GM18858 (cell line): ENCODE data around the gene TRIM7.
"Not testable (repeated sequence)": the region's sequence is repeated elsewhere in the genome, so short reads cannot be mapped to it uniquely, and the experiment has no call there.

ENCODE experiments used
- ATAC-seq: cut with Tn5 transposase; IDR thresholded peaks from one replicate; pipeline ENCODE4 v1.9.1; 2021; ENCODE audit not compliant: unreplicated experiment

The TRIM7 gene

DNA sequence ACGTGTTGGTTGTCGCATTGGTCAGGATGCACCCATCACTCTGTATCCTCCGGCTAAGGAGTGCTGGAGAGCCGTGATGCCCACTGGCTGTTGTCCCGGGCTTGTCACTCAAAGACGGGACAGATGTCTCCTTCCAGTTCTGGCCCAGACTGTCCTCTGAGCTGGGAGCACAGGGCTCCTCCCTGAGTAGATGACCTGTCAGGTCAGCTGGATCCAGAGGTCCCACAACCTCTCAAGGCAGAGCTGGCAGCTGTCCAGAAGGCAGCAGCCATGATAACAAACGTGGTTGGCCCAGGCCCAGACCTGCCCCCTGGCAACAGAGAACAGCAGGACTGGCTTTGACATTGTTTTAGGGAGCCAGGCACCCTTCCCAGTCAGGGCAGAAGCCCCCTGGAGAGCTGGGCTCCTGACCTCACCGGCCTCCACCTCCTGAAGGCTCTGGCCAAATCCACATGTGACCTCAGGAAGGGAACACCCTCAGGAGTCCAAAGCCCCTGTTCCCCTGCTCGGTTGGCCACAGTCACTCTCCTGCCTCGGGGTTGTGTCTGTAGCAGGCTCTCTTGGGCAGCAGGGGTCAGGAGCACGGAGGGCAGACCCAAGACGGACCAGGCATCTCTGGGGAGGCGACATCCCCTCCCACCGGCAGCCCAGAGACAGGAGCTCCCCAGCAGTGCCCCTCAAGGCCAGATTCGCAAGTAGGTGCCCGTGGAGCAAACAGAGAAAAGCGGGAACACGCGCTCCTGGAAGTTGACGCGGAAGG is 10.3 kb downstream of the TRIM7 start:
- ATAC-seq, result no peak

DNA sequence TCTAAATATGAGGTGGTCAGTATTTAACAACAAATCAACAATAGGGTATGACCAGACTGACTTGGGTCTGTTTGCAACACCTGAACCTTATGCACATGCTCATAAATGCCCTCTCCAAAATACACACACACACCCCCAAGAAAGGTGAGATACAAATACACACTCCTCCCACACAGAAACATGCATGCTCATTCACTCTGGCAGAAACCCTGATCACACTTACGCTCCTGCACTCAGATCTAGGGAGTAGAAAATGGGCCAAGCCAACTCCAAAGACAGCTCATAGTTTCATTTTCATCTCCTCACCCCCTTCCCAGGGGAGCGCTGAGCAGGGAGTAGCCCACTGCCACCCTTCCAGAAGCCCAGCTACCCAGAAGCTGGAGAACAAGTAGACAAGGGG is 11.3 kb downstream of the TRIM7 start:
- ATAC-seq, result no peak

DNA sequence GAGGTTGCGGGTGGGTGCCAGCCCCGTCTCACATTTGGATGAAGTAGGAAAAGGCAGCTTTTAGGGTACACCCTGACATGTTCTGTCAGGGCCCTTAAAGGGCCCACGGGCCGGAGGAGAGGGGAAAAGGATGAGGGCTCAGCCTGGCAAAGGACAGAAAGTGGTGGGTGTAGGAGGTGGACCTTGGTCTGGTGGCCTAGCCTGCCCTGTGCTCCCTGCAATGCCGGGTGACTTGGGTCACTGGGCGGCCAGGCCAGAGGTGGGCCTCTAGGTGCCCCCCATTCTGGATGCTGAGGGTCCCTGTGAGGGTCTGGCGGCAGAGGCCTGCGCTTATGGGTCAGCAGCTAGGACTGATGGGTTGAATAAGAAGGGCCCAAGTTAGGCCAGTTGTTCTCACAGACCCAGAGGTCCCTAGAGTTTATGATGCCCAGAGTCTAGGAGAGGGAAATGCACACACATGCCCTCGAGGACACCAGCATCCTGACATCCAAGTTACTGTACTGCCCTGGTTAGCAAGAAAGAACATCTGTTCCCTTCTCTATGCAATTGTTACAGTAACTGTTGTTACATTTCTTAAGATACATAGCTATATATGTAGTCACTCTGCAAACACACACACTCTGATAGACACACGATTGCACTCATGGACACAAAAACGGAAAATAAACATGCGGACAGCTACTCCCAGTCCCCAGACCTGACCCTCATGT is 12.5 kb downstream of the TRIM7 start:
- ATAC-seq, result no peak

DNA sequence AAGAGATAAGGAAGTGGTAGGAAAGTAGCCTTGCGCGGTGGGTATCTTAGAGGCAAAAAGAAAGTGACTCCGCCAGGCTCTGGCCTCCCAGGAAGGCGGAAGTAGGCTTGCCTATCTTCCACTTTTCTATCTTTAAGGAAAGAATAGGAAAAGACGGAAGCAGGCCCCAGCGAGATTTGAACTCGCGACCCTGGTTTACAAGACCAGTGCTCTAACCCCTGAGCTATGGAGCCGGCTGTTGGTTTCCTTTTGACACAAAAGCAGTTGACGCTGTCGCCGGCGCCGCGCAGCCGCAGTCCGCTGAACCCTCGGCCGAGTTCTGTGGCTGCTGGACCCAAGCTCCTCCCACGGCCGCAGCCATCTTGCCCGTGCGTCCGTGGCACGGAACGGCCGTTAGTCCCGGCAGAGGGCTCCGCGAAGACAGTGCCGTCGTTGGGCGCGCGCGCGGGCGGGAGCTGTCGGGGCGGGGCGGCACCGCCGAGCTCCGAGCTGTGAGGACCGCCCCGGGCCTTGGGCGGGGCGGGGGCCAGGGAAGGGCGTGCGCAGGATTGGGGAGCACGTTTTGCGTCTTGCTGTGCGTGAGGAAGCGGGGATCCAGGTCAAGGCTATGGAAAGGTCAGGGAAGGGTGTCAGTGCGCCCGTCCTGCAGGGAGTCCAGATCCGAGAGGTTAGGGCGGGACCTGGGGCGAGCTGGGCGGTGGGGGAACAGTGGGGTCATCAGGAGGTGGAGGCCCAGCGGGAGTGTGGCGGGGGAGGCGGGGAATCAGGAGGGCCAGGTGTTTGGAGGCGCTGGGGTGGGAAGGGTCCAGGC is 13.3 kb downstream of the TRIM7 start:
- peak; percentile 33 for ATAC-seq

DNA sequence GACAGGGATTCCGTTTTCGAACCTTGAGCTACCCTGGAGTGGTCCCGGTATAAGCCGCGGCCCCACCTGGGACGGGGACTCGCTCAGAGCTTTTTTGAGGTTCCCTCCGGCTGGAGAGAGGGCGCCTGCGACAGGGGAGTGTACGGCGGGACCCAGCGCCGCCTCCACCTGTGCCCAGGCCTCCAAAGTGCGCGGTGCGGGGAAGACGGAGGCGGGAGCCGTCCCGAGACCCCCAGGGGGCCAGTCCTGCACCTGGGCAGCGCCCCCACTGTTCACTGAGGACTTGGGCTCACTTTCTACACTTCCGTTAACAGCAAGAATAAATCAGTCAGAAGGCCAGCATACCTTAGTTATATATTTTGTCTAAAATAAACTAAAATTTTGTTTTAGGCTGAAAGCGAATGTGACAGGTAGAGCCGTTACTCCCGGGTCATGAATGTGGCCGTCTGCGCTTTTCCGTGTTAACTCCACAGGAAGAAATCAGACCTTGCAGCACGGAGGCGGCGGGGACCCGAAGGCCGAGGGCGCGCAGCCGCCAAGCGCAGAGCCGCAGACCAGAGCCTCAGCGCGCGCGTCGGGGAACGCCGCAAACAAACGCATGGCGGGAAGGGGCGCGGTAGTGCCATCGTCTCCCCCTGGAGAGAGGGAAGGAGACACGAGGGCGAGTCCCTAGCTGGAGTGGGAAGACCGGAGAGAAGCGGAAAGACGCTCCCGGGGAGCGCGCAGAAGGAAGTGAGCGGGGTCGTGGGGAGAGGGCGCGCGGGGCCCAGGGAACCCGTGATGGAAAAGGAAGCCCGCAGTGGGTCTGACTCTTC is 14.1 kb downstream of the TRIM7 start:
- ATAC-seq, result no peak

DNA sequence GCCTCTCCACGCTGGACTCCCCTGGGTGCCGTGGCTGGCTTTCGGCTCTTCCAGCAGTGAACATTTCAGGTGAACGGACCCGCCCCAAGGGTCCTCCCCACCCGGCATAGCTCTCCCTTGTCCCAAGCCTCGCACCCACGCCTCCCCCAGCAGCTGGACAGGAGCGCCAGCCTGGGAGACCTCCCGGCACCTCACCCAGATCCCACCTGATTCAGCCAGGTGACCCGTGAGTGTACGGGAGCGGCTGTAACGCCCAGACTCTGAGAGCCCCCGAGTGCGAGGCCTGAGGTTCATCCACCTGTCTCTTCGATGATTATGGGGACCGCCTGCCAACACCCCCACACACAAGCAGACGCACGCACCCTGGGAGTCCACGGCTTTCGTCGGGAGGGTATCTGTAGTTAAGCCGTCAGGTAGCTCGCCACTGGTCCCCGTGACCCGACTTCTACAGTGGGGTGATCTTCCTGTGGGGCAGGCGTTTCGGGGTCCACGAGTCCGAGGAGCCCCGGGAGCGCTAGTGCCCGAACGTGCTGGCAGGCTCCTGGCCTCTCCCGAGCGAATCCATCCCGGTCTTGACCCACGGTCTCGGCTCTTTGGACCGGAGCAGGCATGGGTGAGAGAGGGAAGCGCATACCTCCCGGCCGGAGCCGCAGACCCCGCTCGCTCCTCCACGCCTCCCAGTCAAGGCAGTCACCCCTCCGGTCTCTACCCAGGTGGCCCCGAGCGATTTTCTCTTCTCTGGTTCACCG is 14.9 kb downstream of the TRIM7 start:
- no peak for ATAC-seq

DNA sequence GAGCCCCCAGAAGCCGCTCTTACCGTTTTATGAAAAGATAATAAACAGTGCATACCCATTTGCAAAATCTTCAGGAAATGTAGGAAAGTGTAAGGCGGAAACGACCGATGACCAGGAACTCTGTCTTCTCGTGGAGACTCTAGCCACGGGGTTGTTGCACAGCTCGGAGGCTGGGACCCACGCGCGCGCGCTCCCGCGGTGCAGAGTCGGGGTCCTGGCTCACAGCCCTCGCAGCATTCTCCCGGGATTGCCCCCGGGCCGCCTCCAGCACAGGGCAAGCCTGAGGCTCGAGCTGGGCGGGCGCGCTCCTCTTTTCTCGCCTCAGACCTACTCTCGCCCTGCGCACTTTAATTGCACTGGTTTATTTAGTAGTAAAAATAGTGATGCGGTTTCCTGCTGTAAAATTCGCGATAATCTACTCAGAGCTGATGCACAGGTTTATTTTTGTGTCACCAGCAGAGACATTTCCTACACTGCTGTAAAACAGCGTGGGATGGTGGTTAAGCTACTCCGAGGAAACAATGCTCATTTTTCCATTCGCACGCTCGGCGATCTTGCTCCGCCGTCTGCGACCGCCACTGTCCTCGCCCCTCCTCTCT is 15.5 kb downstream of the TRIM7 start:
- ATAC-seq, result no peak

DNA sequence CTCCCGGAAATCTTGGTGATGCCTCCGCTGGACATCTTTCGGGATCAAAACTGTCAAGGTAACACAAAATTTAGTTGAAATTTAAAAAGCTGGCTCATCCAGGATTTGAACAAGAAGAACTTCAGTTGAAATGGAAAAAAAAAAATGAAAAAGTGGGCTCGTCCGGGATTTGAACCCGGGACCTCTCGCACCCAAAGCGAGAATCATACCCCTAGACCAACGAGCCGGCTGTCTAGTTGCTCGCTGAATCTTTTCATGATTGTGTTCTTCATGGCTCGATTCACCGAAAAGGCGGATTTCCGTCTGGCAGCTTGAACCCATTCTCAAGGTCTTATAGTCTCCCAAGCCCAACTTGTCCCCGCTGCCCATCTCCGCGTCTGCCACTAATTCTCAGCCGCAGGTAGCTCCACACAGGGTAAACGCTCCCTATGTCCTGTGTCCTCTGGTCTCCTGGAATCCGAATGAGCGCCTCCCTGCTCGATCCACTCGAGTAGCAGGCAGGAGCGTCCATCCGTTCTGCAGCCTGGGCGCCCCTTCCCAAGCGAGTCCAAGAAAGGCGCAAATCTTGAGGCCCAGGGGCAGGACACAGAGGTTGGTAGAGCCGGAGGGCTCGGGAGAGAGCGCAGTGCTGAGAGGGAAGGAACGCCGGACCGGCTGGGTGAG is 16.2 kb downstream of the TRIM7 start:
- no peak for ATAC-seq

DNA sequence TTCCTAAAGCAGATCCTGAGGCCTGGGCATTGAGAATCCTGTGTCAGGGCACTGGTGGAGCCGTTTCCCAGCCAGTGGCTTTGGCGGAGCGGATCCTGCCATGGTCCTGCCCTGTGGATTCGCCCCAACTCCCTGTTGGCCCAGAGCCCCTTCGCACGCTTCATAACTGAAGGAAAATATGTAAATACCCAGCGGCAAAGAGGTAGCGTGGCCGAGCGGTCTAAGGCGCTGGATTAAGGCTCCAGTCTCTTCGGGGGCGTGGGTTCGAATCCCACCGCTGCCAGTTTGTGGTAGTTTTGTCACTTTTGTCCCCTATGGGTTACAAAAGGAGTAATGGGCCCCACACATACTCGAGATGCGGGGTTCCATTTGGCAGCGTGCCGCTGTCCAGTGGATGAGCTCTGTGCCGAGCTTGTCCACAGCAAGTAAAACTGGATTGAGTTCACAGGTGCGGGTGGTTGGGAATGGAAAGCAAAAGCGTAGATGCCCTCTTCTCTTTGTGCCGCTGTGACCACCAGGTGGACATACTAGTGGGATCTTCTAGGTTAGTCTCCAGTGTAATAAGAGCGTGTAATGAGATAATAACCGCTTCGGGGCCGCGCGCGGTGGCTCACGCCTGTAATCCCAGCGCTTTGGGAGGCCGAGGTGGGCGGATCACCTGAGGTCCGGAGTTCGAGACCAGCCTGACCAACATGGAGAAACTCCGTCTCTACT is 17.3 kb downstream of the TRIM7 start:
- ATAC-seq, result no peak

DNA sequence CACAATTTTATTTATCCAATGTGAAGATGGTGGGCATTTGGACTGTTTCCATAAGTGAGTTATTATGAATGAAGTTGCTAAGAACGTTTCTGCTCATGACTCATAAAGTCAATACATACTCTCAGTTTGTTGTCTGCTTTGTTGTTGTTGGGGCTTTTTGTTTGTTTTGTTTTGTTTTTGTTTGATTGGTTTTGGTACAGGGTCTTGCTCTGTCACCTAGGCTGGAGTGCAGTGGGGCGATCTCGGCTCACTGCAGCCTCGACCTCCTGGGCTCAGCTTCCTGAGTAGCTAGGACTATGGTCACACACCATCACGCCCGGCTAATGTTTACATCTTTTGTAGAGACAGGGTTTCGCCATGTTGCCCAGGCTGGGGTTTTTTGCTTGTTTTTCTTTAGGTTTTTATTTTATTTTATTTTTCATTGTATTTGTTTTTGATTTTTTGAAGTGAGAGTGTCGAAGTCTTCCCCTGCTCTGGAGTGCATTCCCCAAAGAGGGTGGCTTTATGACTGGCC is 18.0 kb downstream of the TRIM7 start:
- no peak for ATAC-seq

DNA sequence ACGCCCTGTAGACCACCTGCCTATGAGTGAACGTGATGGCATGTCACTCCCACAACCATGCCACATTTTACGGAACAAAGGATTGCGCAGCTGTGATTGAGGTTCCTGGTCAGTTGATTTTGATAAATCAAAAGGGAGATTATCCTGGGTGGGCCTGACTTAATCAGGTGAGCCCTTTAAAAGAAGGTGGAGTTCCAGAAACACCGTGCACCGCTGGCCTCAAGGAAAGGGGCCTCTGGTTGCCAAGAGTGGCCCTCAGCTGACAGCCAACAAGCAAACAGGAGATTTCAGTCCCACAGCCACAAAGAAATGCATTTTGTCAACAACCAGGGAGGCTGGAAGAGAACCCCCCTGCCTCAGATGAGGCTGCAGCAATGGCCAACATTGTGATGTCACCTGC is 19.0 kb downstream of the TRIM7 start:
- ATAC-seq, result no peak

DNA sequence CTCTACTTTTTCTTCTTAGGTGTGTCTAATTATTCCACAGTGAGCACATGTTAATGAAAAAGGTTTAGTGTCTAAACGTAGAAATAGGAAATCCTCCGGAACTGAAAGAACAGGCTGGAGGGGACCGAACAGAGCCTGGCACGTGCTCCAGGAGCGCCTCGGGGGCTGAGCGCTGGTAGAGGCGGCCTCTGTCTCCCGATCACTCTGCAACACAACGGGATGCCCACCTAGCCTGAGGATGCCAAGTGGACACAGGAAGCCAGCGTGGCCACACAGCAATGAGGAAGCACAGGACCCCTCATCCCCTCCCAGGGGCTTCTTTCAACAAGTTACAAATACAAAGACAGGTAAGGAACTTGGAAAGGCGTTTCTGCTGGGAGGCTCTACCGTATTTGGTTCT is 19.4 kb downstream of the TRIM7 start:
- no peak for ATAC-seq

DNA sequence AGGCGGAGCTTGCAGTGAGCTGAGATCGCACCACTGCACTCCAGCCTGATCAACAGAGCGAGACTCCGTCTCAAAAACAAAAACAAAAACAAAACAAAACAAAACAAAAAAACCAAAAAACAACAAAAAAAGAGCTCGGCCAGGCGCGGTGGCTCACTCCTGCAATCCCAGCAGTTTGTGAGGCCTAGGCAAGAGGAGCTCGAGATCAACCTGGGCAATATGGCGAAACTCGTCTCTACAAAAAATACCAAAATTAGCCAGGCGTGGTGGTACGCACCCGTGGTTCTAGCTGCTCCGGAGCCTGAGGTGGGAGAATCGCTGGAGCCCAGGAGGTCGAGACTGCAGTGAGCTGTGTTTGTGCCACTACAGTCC is 20.2 kb downstream of the TRIM7 start:
- no peak for ATAC-seq

DNA sequence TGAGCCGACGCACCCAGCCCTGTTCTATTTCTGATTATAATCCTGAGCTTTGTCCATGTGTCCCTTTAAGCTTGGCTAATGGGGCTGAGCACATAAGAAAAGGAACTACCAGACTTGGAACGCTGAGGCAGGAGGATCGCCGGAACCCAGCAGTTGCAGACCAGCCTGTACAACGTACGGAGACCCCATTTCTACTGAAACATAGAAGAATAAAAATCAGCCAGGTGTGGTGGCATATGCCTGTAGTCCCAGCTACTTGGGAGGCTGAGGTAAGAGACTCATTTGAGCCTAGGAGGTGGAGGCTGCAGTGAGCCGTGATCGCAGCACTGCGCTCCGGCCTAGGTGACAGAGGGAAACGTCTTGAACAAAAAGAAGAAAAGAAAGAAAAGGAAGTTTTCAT is 22.3 kb downstream of the TRIM7 start:
- no peak for ATAC-seq

DNA sequence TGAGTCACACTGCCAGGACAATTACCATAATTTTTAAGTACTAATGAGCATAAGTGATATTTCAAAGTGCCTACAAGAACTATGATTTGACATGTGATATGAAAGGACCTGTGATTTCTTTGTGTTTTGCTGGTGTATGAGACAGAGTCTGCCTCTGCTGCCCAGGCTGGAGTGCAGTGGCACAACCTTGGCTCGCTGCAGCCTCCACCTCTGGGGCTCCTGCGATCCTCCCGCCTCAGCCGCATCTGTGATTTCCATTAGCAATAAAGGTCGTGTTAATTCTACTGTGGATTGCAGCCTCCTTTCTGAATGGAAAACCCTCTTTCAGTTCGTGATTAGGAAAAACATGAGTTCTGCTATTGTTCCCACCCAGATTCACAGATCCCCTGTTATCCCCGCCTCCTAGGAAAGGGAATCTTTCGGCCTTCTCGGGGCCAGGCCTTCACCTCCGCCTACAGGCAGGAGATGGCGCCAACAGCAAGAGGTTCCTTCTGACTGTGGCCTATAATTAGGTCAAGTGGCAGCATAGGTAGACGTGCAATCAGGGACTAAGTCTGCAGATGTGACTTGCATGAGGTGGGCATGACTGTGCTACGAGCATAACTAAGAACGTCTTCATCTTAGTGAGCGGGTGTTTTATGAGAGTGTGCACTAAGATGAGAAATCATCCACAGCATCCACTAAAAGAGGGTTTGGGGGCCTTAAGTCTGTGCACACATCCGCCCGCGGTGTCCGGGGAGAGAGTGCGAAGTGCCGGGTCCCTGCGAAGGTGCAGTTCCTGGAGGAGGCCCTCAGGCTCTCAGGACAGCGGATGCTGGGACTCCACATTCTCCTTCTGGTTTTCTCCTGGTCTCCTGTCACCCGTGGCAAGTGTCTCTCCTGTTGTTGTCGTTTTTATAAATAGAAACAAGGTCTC is 23.1 kb downstream of the TRIM7 start:
- ATAC-seq, result peak; percentile 54

DNA sequence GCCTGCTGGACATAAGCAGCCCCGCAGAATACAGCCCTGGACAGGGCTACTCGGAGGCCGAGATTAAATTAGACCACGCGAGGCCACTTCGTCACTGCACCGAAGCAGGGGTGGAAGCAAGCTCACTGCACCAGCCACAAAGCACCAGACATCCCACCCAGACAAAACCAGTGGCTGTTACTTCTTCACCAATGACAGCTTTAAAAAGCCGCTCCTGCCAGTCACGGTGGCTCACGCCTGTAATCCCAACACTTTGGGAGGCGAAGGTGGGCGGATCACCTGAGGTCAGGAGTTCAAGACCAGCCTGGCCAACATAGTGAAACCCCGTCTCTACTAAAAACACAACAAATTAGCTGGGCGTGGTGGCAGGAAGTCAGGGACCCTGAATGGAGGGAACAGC is 27.4 kb downstream of the TRIM7 start:
- ATAC-seq, result not testable (repeated sequence)

DNA sequence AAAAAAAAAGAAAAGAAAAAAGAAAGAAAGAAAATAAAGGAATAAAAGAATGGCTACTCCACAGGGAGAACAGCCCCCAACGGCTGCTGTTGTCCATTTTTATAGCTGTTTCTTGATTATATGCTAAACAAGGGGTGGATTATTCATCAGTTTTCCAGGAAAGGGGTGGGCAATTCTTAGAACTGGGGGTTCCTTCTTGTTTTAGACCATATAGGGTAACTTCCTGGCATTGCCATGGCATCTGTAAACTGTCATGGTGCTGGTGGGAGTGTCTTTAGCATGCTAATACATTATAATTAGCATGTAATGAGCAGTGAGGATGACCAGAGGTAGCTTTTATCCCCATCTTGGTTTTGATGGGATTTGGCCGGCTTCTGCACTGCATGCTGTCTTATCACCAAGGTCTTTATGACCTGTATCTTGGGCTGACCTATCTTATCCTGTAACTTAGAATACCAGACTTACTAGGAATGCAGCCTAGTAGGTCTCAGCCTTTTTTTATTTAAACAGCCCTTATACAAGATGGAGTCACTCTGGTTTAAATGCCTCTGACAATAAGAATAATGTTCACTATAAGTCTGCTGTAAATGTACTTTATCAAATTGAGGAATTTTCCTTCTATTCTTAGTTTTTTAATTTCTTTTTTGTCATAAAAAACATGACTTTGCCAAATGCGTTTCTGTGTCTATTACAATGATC is 28.6 kb downstream of the TRIM7 start:
- ATAC-seq, result no peak
